Measurements from ENCODE around the gene SYT17.

- no peak for TF ChIP-seq CTCF (conservative IDR thresholded peaks at IDR 0.05)
- TF ChIP-seq ZFX (IDR thresholded peaks at IDR 0.05) = no peak
Observed at GRCh38 chr16:19236561-19237209, 68.6 kb downstream of the SYT17 start.

All from C4-2B (cell line).